Measurements from ENCODE around the gene SNRNP48.

DNA sequence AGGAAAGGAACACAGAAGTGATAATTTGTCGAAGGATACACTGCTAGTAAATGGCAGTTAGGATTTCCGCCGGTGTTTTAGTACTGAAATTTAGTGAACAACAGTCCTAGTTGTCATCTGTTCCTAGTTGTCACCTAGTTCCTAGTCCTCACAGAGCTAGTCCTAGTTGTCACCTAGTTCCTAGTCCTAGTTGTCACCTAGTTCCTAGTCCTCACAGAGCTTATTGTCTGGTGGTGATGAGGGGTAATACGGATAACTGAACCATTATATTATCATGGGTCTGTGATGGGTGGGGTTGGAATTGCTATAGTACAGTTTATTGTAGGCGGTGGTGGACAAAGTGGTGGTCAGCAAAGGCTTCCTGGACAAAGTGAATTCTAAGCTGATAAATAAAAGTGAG, 1.8 kb downstream of the SNRNP48 start:
- TF ChIP-seq EZH2 (IDR thresholded peaks at IDR 0.05; ENCODE audit: insufficient read depth, poor library complexity, severe bottlenecking) = no peak
- no peak for TF ChIP-seq EZH2phosphoT487 (IDR thresholded peaks at IDR 0.05; ENCODE audit: insufficient read depth, low read depth)
